ENCODE data around the gene TBL3.

Gene TBL3

GRCh38 chr16:1999866-2000514 is 28.1 kb downstream of the TBL3 start:
- no peak overlapping the region for H3K27ac ChIP-seq
- no peak for TF ChIP-seq CTCF (IDR thresholded peaks at IDR 0.05)
- TF ChIP-seq ZFX (IDR thresholded peaks at IDR 0.05; ENCODE audit: borderline replicate concordance) = no peak

GRCh38 chr16:2001035-2001434 is 29.2 kb downstream of the TBL3 start:
- TF ChIP-seq ZFX (IDR thresholded peaks at IDR 0.05; ENCODE audit: borderline replicate concordance) = no peak
- no peak for TF ChIP-seq CTCF (IDR thresholded peaks at IDR 0.05)
- no peak overlapping the region for H3K27ac ChIP-seq

GRCh38 chr16:2001456-2002355 is 29.9 kb downstream of the TBL3 start:
- TF ChIP-seq ZFX (IDR thresholded peaks at IDR 0.05; ENCODE audit: borderline replicate concordance) (no peak), CTCF (IDR thresholded peaks at IDR 0.05) (no peak)
- H3K27ac ChIP-seq = no peak overlapping the region

GRCh38 chr16:2002406-2003230 is 30.8 kb downstream of the TBL3 start:
- no peak for TF ChIP-seq CTCF (IDR thresholded peaks at IDR 0.05)
- no peak for TF ChIP-seq ZFX (IDR thresholded peaks at IDR 0.05; ENCODE audit: borderline replicate concordance)
- no peak overlapping the region for H3K27ac ChIP-seq

- TF ChIP-seq CTCF (IDR thresholded peaks at IDR 0.05) (no peak), ZFX (IDR thresholded peaks at IDR 0.05; ENCODE audit: borderline replicate concordance) (no peak)
- peak overlapping the region; percentile 64; the same call in 1 of the 2 replicates for H3K27ac ChIP-seq
Measured at GRCh38 chr16:2003231-2003826, 31.5 kb downstream of the TBL3 start.

- peak overlapping the region; percentile 64 for H3K27ac ChIP-seq
- TF ChIP-seq CTCF (IDR thresholded peaks at IDR 0.05) = peak; percentile 99
- TF ChIP-seq ZFX (IDR thresholded peaks at IDR 0.05; ENCODE audit: borderline replicate concordance) = no peak
Measured at GRCh38 chr16:2003827-2004641, 32.2 kb downstream of the TBL3 start.
